DMS114 treated with DMSO at 0.1 percent for 48 hours (cell line): ENCODE measurements around the gene WEE2.
"Not testable (repeated sequence)": the region's sequence is repeated elsewhere in the genome, so short reads cannot be mapped to it uniquely, and the experiment has no call there.

Source experiments
- DNase-seq: peaks from one replicate; lab custom pipeline; 2025; ENCODE audit not compliant: unreplicated experiment; lab: John Stamatoyannopoulos, UW

The WEE2 gene

DNA sequence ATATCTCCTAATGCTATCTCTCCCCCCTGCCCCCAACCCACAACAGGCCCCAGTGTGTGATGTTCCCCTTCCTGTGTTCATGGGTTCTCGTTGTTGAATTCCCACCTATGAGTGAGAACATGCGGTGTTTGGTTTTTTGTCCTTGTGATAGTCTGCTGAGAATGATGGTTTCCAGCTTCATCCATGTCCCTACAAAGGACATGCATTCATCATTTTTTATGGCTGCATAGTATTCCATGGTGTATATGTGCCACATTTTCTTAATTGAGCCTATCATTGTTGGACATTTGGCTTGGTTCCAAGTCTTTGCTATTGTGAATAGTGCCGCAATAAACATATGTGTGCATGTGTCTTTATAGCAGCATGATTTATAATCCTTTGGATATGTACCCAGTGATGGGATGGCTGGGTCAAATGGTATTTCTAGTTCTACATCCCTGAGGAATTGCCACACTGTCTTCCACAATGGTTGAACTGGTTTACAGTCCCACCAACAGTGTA is 62.0 kb downstream of the WEE2 start:
- DNase-seq = not testable (repeated sequence)

DNA sequence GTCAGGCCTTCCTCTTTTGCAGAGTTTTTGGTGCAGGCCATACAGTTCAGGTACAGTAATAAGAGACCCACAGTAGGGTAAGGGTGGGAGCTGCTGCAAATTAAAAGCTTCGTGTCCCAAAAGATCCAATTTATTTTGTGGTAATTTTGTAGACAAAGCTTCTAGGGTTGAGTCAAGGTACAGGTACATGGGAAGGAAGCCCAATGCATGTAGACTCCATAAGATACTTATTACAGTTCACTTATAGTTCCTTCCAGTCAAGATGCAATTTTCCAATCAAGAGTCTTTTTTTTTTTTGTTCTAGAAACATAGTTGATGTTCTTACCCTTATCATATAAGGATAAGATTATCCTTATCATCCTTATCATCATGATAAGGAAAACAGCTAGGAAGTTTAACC is 68.2 kb downstream of the WEE2 start, which contains the start of gene TAS2R4:
TAS2R4 (plus strand) TSS at position 301 of the 400 bp plus-strand sequence. CDS start 1,815 bp downstream, outside the sequence.
- DNase-seq = no peak
